ENCODE results near the gene OSBPL2. TPM values are rescaled to one million over a fixed set of nuclear protein-coding genes. Genes with fewer than 3 reads are reported as not detected.

OSBPL2 gene
- total RNA-seq, 3 donors from 2014 or later (not counting 1 experiment from before 2014, with no cell fraction given) = 77.9 to 112 (median 104) TPM

DNA sequence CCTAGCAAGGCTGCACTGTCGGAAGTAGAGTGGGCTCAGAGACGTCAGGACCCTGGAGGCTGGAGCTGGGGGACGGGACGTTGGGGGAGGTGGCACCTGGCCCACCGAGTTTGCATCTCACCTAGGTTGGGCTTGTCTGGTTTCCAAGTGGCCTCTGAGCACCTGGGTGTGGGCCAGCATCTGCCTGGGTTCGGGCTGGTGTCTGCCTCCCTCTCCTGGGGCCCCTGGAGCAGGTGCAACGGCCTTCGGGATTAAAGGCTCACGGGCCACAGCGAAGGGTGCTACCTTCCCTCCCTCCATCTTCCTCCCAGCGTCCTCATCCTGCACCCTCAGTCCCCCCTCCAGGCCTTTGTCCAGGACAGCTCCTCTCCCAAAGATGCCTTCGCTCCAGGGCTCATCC is 24.3 kb upstream of the OSBPL2 start:
- Mint-ChIP-seq H3K4me1 (no peaks in the 10 kb centered on the region), H3K9me3 (no peaks in the 10 kb centered on the region), H3K27ac (no peak overlapping the region), H3K36me3 (no peaks in the 10 kb centered on the region), H3K4me3 (no peak overlapping the region), H3K27me3 (ENCODE audit: low read depth in 2 of 2) (peaks cover 0 to 16% of the 10 kb centered on the region in 2 donors)
- Histone ChIP-seq H3K27me3 (ENCODE audit: control insufficient read depth, insufficient read depth, low read length) (peaks cover 12% of the 10 kb centered on the region), H3K36me3 (ENCODE audit: control insufficient read depth, insufficient read depth, low read length) (no peaks in the 10 kb centered on the region), H3K4me1 (ENCODE audit: control insufficient read depth, insufficient read depth, low read length) (no peaks in the 10 kb centered on the region), H3K27ac (ENCODE audit: low read length) (no peak overlapping the region), H3K4me3 (ENCODE audit: low read length) (no peak overlapping the region), H3K9me3 (ENCODE audit: control insufficient read depth, insufficient read depth, low read length) (no peaks in the 10 kb centered on the region)
- DNase-seq (no peak), ATAC-seq (no peak)
- TF ChIP-seq, protein P1, sequence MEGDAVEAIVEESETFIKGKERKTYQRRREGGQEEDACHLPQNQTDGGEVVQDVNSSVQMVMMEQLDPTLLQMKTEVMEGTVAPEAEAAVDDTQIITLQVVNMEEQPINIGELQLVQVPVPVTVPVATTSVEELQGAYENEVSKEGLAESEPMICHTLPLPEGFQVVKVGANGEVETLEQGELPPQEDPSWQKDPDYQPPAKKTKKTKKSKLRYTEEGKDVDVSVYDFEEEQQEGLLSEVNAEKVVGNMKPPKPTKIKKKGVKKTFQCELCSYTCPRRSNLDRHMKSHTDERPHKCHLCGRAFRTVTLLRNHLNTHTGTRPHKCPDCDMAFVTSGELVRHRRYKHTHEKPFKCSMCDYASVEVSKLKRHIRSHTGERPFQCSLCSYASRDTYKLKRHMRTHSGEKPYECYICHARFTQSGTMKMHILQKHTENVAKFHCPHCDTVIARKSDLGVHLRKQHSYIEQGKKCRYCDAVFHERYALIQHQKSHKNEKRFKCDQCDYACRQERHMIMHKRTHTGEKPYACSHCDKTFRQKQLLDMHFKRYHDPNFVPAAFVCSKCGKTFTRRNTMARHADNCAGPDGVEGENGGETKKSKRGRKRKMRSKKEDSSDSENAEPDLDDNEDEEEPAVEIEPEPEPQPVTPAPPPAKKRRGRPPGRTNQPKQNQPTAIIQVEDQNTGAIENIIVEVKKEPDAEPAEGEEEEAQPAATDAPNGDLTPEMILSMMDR (IDR thresholded peaks at IDR 0.05) = no peak
- 67% methylated on average over 12 of the region's 12 CpGs for WGBS (ENCODE audit: insufficient coverage)
- intact Hi-C loops (cut with micrococcal nuclease) = no loop called here

DNA sequence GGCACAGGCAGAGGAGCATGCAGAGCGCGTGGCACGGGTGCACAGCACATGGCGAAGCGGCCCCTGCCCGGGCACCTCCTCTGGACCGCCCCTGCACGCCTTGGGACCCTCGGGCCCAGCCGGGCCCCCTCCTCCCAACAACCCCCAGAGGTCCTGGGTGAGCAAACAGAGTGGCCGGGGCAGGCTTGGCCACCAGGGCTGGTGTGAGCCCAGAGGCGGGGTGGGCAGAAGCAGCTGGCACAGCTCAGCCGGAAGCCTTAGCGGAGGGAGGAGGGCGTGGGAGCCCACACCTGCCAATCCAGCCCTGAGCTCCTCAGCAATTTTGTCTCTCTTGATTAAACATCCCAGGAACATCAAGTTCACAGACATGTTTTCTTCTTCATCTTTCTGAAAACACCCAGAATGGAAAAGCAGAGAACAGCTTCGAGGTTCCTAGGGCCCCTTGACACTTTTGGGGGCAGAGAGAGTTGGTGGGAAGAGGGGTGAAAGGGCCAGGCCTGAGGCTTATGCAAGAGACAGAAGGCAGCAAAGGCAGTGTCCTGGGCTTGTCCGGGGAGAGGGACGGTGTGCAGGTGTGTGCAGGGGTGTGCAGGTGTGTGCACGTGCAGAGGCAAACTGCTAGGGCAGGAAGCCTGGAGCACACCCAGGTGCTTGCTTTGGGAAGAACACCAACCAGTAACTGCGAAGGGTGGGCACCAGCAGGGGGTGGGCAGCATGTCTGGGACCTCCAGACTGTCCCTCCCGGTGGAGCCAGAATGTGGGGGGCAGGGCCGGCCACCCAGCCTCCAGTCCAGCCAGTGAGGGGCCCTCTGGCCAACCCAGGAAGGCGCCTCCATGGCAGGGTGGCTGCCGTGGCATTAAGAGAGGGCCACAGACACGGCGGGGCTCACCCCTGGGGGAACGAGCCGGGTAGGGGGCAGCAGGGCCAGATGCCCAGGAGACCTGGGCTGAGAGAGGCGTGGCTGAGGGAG is 23.0 kb upstream of the OSBPL2 start:
- H3K27me3 Mint-ChIP-seq (ENCODE audit: low read depth in 2 of 2) = peaks cover 0 to 19% of the 10 kb centered on the region in 2 donors
- no peaks in the 10 kb centered on the region for H3K9me3 ChIP-seq (ENCODE audit: control insufficient read depth, insufficient read depth, low read length)
- no peaks in the 10 kb centered on the region for H3K4me1 Mint-ChIP-seq
- TF ChIP-seq, protein P1 (IDR thresholded peaks at IDR 0.05) = no peak
- ATAC-seq (no peak), DNase-seq (no peak)
- H3K4me3 Mint-ChIP-seq = no peak overlapping the region
- no peak overlapping the region for H3K4me3 ChIP-seq (ENCODE audit: low read length)
- 82% methylated on average over 29 of the region's 29 CpGs for WGBS (ENCODE audit: insufficient coverage)
- H3K9me3 Mint-ChIP-seq = no peaks in the 10 kb centered on the region
- H3K36me3 Mint-ChIP-seq = no peaks in the 10 kb centered on the region
- H3K36me3 ChIP-seq (ENCODE audit: control insufficient read depth, insufficient read depth, low read length) = no peaks in the 10 kb centered on the region
- H3K4me1 ChIP-seq (ENCODE audit: control insufficient read depth, insufficient read depth, low read length) = peaks cover under 1% of the 10 kb centered on the region
- intact Hi-C loops (cut with micrococcal nuclease) = no loop called here
- peaks cover 12% of the 10 kb centered on the region for H3K27me3 ChIP-seq (ENCODE audit: control insufficient read depth, insufficient read depth, low read length)
- no peak overlapping the region for H3K27ac Mint-ChIP-seq
- H3K27ac ChIP-seq (ENCODE audit: low read length) = no peak overlapping the region

DNA sequence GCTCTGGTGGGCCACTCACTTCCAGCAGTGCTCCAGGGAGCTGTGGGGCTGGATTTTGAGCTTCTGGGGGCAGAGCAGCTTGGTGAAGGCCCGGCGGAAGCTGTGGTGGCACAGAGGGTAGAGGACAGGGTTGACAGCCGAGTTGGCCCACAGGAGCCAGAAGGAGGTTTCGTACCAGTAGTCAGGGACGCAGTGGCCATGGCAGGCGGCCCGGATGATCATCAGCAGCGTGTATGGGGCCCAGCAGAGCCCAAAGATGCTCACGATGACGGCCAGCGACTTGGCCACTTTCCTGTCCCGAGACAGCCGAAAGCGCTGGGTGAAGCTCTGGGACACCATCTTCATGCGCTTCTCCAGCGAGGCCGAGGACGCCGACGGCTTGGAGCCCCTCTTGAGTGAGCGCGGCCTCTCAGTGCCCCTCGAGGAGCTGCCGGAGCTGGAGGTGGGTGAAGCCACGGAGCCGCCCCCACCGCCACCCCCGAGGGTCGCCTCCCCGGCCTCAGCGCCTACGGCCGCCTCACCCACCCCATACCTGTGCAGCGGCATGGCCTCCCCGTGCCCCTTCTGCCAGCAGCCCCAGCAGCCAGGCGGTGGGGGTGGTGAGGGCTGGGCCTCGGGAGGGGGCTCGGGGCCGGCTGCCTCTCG is 22.2 kb upstream of the OSBPL2 start:
- H3K4me3 ChIP-seq (ENCODE audit: low read length) = no peak overlapping the region
- H3K4me3 Mint-ChIP-seq = no peak overlapping the region
- H3K36me3 Mint-ChIP-seq = no peaks in the 10 kb centered on the region
- peaks cover 4 to 25% of the 10 kb centered on the region in 2 donors for H3K27me3 Mint-ChIP-seq (ENCODE audit: low read depth in 2 of 2)
- no peaks in the 10 kb centered on the region for H3K36me3 ChIP-seq (ENCODE audit: control insufficient read depth, insufficient read depth, low read length)
- intact Hi-C loops (cut with micrococcal nuclease) = no loop called here
- H3K4me1 Mint-ChIP-seq = peaks cover 0 to 3% of the 10 kb centered on the region in 2 donors
- H3K27ac ChIP-seq (ENCODE audit: low read length) = no peak overlapping the region
- H3K27me3 ChIP-seq (ENCODE audit: control insufficient read depth, insufficient read depth, low read length) = peaks cover 16% of the 10 kb centered on the region
- TF ChIP-seq, protein P1 (IDR thresholded peaks at IDR 0.05) = no peak
- WGBS (ENCODE audit: insufficient coverage) = 78% methylated on average over 39 of the region's 40 CpGs
- H3K9me3 ChIP-seq (ENCODE audit: control insufficient read depth, insufficient read depth, low read length) = no peaks in the 10 kb centered on the region
- no peaks in the 10 kb centered on the region for H3K9me3 Mint-ChIP-seq
- DNase-seq (no peak), ATAC-seq (no peak)
- peaks cover 6% of the 10 kb centered on the region for H3K4me1 ChIP-seq (ENCODE audit: control insufficient read depth, insufficient read depth, low read length)
- H3K27ac Mint-ChIP-seq = no peak overlapping the region
